Ammon's horn (tissue), 1 donor: ENCODE data around the gene ASB7.
"Not testable (repeated sequence)": the region's sequence is repeated elsewhere in the genome, so short reads cannot be mapped to it uniquely, and the experiment has no call there.

ENCODE experiments used
- DNase-seq: peaks from one replicate; pipeline ENCODE4 v3.0.0-alpha.2; 2016; ENCODE audit warnings: low spot score

ASB7 gene

DNA sequence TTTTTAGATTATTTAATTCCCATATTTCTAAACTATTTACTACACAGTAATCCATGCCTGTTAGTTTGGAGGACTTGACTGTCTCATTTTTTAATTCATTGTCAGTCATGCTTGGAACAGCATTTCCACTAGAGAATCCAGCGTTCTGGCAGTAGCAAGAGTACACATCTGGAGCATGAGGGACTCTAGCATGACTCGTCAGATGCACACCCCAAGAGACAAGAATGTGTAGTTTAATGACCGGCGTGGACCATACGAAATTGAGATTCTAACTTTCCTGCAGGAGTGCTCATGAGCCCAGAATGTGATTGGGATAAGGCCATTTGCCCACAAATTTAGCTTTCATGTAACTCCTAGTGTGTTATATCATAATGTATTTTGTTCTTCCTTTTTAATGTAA lies 48.9 kb downstream of the ASB7 start:
- DNase-seq, result no peak

DNA sequence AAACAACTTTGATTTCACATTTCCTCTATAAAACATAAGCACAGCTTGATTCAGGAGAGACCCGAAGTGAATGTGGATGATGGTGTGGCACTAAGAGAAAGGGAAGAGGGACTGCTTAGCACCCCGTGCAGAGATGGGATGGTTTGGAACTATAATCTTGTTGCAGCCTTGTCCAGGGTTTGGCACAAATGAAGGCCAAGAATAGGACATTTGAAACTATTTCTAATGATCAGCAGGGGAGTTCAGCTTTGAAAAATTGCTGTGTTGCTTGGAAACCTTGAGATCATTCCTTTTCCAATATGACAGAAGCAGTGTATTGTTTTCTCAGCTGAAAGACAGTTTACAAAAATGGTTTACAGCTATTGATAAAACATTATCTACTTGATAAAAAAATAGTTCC lies 49.7 kb downstream of the ASB7 start:
- no peak for DNase-seq

DNA sequence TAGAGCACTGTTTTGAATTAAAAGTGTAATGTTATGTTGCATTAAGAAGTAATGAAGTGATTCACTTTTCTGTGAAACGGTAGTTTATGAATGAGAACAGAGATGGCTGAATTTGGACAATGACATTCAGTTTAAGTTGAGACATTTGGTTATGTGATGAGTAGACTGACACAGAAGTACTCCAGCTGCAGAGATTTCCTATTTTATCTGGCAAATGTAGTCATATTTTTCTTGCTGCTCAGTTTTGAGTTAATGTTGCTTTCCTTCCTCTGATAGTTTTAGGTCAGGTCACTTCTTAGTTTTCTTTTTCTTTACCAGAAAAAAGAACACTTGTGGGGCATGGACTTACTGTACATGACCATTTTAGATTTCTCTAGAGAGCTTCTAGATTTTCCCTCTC lies 51.2 kb downstream of the ASB7 start:
- no peak for DNase-seq

DNA sequence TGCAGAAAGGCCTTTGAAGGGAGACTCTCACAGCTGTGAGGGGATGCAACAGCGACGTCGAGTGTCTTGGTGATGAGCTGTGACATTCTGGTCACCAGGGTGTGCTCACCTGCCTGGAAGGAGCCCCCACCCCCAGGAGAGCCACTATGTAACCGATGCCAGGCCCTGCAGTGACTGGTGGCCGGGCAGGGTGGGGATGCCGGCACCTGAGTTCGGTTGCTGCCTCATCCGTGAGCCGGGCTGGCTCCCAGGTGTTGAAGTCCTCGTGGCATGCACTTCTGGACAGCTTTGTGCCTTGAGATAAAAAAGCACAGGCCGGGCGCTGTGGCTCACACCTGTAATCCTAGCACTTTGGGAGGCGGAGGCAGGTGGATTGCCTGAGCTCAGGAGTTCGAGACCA lies 56.5 kb downstream of the ASB7 start:
- DNase-seq, result no peak

DNA sequence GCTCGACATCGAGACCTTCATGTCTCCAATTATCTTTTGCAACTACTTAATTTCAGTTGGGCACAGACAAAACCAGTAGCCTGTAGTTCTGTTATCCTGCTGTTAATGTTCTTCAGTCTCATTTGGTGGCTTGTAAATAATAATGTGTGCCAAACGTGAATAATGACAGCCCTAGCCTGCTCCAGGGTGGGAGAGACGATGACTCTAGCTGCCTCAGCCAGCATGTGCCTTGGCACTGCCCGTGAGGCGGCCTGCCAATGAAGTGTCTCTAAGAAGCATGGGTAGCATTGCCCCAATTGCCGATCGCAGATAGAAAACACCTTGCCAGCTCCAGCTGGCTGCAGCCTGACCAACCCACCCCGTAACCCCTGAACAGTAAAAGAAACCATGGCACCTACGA lies 58.8 kb downstream of the ASB7 start:
- peak; percentile 12 for DNase-seq

DNA sequence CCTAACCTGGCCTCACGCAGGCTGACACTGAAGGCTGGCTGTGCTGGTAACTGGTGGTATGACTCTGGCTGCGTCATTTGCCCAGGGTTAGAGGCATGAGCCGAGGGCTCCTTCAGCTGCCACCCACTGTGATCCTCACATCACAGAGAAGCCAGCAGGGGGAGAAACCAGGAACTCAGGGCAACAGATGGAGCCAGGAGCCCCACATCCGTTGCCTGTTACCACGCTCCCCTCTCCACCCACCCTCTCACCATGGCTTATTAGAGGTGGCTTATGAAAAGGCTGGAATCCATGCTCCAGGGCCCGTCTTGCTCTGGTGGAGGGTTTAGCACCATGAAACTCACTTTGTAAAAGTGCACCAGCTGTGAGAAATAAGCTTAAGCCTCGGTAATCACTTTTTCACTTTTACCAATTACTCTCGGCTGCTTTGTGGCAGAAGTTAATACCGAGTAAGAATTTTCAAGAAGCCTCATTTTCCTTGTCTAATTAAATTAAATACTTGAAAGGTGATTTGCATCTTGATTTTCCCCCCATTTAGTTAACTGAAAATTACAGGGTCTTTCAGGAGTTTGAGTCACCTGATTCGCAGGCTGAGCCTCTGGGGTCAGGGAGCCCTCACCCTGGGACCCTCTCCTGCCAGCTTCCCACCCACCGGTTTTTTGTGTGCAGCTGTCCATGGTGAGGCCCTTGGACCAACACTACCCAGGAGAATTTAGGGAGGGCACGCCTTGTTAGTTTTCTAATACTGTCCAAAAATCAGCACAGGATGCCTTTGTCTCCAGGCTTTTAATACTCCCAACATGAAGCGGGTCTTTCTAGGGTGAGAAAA lies 60.9 kb downstream of the ASB7 start:
- no peak for DNase-seq

DNA sequence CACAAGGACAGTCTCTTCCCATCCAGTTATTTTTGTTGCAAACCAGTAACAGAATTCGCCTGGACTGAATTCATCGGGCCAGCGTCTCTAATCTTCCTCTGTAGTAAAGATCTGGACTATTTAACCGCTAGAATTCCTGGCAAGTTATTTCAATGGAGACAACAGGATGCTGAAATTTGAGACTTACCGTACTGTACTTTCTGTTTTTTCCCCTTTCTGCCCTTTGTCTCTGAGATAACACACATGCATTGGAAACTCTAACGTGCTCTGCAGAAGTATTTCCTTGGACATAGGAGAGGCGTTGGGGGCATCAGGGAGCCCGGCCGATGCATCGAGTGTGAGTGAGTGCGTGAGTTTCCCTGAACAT lies 61.5 kb downstream of the ASB7 start:
- DNase-seq, result no peak

DNA sequence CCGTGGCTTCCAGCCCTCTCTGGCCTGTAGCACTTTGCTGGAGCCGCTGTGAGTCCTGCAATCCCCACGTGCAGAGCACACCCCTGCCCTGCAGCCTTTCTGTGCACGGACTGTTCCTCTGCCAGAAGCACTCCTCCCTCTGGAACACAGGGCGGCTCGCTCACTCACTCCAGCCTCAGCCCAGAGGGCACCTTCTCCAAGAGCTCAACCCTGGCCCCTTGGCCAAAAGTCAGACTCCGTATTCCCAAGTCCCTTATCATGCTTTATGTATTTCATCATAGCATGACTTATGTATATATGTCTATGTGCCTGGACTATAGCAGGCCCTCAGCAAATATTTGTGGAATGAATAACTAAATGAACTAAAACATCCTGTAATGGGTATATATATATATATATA lies 63.2 kb downstream of the ASB7 start:
- DNase-seq, result no peak

DNA sequence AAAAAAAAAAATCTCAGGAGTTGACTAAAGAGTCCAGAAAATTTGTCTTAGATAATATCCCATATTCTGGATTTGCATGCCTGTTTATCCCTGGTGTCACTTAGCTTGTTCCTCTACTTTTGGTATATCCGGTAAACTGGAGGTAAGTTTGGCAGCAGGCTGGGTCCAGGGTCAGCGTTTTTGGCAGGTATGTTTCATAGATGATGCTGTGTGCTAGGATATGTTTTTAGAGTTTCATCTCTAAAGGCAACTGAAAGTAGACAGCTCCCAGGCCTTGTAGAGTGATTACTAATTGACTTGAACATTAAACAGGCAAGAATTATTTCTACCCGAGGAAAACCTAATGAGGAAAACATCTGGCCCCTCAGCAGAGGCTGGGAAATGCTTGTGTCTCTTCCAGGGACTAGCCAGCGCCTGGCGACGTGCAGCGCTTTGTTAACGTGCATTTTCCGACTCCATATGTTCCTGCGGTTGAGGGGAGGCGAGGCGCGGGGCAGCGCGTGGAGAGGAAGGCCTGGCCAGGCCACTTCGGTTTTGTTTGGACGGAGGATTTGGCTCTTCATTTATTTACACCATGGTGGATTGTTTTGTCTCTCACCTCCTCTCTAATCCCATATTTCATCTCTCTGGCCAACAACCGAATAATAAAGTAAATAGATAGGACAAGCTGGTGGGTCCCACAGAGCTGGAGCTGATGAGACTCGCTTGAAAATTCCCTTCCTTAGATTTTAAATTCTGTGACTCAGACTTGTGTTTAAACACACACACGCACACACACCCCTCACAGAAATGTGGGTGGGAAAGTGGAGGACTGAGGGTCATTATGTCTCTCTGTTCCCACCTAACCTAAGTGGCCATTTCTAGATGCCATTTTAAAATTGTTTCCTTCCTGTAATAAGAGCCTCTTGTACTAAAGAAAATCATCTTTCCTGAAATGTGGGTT lies 65.3 kb downstream of the ASB7 start:
- DNase-seq, result no peak

DNA sequence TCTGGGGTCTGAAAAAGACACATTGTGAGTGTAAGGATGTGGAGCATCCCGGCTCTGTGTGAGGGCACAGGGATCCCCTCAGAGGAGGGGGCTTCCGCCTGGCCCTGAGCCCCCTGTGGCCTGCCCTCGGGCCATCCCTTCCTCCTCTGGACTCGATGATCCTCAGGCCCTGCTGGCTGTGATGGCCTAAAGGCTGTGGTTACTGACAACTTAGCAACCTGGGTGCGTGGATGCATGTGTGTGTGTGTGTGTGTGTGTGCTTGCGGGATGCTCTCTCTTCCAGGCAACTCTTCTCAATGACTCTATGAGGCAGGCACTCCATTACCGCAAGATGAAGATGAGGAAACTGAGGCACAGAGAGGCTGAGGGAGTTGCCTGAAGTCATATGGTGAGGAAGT lies 66.0 kb downstream of the ASB7 start:
- DNase-seq, result no peak

DNA sequence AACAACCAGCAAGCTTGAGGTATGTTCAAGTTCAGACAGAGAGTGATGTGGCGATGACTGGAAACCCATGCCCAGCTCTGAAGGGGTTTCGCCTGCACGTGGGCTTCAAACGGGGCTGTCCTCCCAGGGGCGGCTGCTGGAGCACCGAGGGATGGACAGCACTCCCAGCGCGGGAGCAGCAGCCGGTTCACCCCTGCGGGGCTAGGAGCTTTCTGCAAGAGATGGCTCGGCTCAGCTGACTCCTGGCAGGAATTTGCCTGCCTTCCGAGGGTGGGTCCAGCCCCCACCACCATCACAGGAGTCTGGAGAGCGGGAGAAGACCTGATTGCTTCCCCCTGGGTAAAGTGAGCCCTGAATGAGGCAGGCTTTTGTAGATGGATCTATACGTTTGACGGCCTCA lies 66.9 kb downstream of the ASB7 start:
- no peak for DNase-seq

DNA sequence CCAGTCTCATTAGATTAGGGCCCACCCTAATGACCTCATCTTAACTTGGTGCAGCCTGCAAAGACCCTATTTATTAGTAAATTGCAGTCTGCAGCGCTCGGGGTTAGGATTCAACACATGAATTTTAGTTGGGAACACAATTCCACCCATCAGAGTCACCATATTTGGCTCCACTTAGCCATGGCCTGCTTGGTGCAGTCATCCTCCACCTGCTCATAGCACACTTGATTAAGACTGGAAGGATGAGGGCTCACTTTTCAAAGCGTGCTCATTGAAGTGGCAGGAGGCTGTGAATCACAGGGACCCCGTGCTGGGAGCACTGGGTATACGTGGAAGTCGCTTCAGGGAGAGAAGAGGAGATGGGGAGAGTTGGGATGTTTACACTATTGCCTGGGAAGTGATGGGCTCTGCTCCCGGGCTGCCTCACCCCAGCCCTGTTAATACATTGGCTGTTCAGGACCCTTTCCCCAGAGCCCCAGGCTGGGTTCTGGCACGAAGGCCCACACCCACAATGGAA lies 68.2 kb downstream of the ASB7 start:
- no peak for DNase-seq

DNA sequence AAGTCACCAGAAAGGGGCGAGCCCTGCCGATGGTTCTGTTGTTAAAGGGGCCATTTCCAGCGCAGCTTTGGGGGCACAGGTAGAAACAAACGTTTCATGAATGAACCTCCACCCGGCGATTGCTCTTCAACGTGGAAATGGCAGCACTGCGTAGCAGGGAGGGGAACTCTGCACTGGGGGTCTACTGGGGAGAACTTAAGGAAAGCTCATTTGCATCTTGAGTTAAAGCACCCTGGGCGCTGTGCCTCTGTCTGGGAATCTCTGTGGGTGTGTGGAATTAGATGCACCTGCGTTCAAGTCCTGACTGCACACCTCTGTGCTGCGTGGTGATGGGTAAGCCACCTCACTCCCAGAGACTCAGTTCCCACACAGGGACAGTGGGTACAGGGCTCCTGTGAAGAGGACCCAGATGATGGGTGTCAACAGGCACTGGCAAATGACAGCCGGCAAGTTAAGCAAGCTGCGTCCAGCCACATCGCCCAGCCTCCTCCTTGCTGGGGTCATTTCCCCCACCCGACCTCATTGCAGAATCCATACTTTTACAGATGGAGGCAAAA lies 68.8 kb downstream of the ASB7 start:
- DNase-seq, result no peak

DNA sequence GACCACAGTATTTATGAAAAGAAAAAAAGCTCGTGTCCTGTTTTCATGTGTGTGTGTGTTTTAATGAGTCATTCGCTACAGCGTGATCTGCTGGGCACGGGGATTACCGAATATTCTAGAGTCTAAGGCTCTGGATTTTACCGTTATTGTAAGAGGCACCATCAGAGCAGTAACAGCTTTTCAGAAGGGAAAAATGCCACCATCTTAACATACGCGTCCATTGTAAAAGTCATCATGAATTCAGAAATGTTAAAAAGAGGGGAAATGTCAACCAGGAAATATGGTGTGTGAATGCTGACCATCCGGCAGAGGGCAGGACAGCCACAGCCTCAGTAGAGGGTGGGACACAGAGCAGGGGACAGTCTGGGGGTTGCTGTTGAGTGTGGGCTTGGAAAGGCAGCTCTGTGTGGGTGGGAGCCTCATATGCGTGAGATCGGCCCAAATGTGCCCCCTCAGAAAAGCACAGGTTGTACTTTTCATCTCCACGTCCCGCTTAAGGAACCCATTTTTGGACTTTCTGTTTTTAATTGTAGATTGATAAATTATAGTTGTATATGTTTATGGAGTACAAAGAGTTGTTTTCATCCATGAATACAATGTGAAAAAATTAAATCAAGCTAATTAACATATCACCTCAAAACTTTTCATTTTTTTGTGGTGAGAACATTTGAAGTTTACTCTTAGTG lies 69.6 kb downstream of the ASB7 start:
- peak; percentile 11 for DNase-seq

DNA sequence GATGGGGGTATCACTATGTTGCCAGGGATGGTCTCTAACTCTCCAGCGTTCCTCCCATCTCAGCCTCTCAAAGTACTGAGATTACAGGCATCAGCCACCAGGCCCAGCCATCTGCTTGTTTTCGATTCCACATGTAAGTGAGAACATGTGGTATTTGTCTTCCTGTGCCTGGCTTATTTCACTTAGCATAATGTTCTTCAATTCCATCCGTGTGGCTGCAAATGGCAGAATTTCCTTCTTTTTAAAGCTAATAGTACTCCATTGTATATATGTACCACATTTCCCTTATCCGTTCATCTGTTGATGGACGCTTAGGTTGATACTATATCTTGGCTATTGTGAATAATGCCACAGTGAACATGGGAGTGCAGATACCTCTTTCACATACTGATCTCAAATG lies 70.6 kb downstream of the ASB7 start:
- DNase-seq, result peak; percentile 23

DNA sequence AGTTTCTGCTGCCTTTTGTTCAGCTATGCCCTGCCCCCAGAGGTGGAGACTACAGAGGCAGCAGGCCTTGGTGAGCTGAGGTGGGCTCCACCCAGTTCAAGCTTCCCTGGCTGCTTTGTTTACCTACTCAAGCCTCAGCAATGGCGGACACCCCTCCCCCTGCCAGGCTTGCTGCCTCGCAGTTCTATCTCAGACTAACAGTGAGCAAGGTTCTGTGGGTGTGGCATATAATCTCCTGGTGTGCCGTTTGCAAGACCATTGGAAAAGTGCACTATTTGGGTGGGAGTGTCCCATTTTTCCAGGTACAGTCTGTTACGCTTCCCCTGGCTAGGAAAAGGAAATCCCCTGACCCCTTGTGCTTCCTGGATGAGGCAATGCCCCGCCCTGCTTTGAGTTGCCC lies 76.8 kb downstream of the ASB7 start:
- DNase-seq, result not testable (repeated sequence)

DNA sequence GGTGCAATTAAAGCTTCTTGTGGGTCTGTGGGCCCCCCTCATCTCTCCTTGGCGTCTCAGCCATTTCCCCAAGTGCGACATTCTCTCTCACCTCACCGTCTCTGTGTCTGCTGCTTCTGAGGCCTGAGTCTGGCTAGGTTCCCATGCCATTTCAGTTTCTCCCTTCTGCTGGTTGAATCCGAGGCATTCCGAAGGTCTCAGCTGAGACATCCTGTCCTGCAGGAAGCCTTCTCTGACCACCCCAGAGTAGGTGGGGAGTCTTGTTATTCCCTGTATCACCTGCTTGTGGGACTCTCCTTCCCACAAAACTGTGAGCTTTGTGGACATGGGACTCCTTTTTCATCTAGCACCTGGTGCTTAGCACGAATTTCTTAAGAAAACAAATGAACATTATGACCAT lies 78.3 kb downstream of the ASB7 start:
- DNase-seq, result no peak

DNA sequence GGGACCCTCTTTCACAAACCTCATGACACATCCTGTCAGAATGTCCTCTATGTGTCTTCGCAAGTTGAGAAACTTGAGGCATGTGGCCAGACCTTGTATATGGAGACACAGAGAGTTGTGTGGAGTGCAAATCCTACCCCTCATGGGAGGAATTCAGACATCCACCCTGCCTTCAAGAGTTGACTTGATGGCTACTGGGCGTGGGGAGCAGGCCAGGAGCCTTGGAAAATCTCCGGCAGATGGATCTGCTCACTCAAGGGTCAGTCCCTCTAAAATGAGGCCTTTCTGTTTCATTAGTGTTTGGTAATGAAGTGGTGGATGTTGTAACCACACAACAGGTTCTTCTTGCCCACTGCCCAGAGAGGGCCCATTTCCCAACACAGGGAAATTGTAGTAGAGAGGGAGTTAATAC lies 79.0 kb downstream of the ASB7 start:
- no peak for DNase-seq

DNA sequence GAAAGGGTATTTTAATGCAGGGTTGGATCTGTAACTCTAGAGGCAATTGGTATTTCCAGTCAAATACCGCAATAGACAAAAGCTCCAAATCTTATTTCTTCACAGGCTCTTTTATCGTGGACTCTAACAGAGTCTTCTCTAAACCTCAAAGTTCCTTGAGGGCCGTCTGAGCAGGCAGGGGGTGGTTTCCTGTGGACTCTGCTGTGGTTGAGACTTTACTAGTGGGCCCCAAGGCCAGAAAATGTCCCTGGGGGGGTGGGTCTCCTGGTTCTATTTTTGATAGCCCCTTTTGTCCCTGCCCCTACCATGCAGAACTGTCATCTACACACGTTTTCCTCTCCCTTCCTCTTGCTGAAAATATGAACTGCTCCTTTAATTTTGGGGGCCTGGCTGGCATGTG lies 80.1 kb downstream of the ASB7 start:
- DNase-seq, result no peak

DNA sequence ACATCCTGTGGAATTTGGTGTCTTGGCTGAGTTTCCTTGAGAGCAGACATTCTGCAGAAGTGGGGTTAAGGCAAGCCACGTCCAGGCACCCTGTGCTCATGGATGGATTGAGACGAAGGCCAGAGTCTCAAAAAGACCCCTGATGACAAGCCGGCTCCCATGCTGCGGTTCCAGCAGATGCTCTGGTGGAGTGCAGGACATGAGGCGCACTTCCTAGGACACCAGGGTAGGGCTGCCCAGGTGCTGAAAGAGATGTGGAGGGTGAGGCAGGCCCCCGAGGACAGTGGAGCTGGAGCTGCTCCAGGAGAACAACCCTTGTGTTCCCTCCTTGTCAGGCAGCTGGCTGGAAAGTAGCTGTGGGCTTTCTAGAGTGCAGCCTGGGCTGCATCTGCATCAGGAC lies 81.0 kb downstream of the ASB7 start:
- DNase-seq, result no peak

DNA sequence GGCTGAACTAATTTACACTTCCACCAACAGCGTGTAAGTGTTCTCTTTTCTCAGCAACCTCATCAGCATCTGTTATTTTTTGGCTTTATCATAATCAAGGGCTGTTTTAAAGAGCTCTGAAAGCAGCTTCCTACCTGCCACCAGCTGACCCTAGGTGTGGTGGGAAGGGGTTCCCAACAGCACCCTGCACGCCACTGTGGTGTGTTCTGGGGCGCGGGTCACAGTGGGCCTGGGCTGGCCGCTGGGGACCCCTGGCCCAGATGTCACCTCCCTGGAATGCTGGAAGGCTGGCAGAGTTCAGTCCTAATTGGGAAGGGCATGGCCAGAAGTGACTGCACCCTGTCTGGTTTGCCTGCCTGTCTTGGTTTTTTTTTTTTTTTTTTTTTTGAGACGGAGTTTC lies 82.2 kb downstream of the ASB7 start:
- no peak for DNase-seq

DNA sequence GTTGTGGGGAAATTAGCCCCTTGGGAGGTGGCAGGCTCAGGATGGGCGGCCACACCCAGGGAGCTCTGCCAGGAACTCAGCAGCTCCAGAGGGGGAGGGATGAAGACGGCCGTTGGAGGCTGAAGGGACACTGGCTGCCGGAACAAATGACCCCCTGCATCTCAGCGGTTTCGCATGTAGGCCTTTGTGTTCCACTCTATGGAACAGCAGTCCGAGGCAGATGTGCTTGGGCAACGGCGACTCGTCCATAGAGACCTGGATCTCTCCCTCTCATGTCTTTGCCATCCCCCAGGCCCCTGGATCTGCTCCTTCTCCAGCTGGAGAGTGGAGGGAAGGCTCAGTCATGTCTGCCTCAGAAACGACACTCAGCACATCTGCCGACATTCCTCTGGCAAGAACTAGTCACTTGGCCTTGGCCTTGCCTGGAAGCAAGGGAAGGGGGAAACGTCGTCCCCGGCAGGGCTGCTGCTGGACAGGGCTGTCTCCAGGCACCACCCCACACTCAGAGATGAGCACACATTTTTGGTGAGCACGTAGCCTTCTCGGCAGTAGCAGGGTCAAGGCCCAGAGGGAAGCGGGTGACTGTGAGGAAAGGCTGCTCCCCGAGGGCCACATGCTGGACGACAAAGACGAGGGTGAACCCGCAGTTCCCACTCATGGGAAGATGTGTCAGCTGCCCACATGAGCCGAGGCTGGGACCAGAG lies 83.8 kb downstream of the ASB7 start:
- no peak for DNase-seq
